Adrenal gland (tissue), 12 donors: Measurements from ENCODE around the gene KCNMB3. TPM values are rescaled to one million over a fixed set of nuclear protein-coding genes. Genes with fewer than 3 reads are reported as not detected.
"Not testable (repeated sequence)": the region's sequence is repeated elsewhere in the genome, so short reads cannot be mapped to it uniquely, and the experiment has no call there.

ENCODE experiments used
- DNase-seq, 7 donors: peaks; one replicate each; pipeline ENCODE4 v3.0.0-alpha.2; 2019 to 2020
- H3K27ac ChIP-seq, 5 donors: fragments of 200-600 bp; sonication (generic) in 4 of 5; 1 replicate in 3 of 5; 2 replicates in 2 of 5; pipeline versions ENCODE4 v1.5.1 to v1.8.0; 2016 to 2020; ENCODE audit warnings: mild to moderate bottlenecking in 1 of 5
- H3K27me3 ChIP-seq: fragments of 200-600 bp; 2 replicates; pipeline ENCODE4 v1.8.0; 2021
- H3K36me3 ChIP-seq, 2 donors: fragments of 200-600 bp; replicated peaks in 1 of 2; 1 replicate in 1 of 2; 2 replicates in 1 of 2; pipeline versions ENCODE4 v1.5.1 to v1.8.0; 2018 to 2022
- H3K4me1 ChIP-seq, 2 donors: fragments of 200-600 bp; replicated peaks in 1 of 2; 1 replicate in 1 of 2; 2 replicates in 1 of 2; pipeline versions ENCODE4 v1.5.1 to v1.8.0; 2018 to 2021
- H3K4me3 ChIP-seq, 4 donors: fragments of 200-600 bp; sonication (generic) in 3 of 4; one replicate each; pipeline ENCODE4 v1.5.1; 2016 to 2018
- H3K9me3 ChIP-seq, 3 donors: fragments of 200-600 bp; sonication (generic) in 1 of 3; replicated peaks in 1 of 3; 1 replicate in 2 of 3; 2 replicates in 1 of 3; pipeline versions ENCODE4 v1.5.1 to v1.8.0; 2016 to 2021
- CTCF ChIP-seq, 6 experiments: fragments of 450-650 bp in 4 of 6; fragments of 200-600 bp in 2 of 6; sonication (generic) in 1 of 6; IDR thresholded peaks; 1 replicate in 5 of 6; 2 replicates in 1 of 6; pipeline versions ENCODE4 v1.5.1 to v1.8.0; 2016 to 2021; ENCODE audit warnings: antibody characterized with exemption in 6 of 6, mild to moderate bottlenecking in 2 of 6, moderate library complexity in 1 of 6
- POLR2A ChIP-seq, 2 donors: fragments of 450-650 bp; IDR thresholded peaks; one replicate each; pipeline ENCODE4 v1.6.1; 2017; ENCODE audit warnings: antibody characterized with exemption in 2 of 2, mild to moderate bottlenecking in 2 of 2, moderate library complexity in 1 of 2
- WGBS, 4 donors: extraction: QIAGEN DNeasy Blood & Tissue Kit in 2 of 4; methylation state at CpG; one replicate each; pipeline versions ENCODE4 v1.1.5 to v1.1.7; 2013 to 2017; 5-methylcytosine and 5-hydroxymethylcytosine counted together
- intact Hi-C, 2 donors: fragments of 100-400 bp; cut with DNase I; formaldehyde crosslinking; loops; one replicate each; pipeline versions ENCODE4 v1.14.1 to v1.15.0; 2022 to 2023
- polyA plus RNA-seq, 3 donors: library from polyadenylated mRNA; stranded (reverse); fragments of 200-250 nt in 2 of 3; fragments of 350-450 nt in 1 of 3; fragmentation: Illumina TruSeq in 1 of 3; extraction: RNeasy Lipid Tissue Mini Kit (QIAGEN cat#74804) in 1 of 3; gene quantifications; one replicate each; pipeline ENCODE4 v1.2.3, GENCODE V29; 2013 to 2014
- total RNA-seq, 9 donors: library from RNA; depleted of rRNA in 4 of 9; stranded (reverse); fragments of >200 nt in 4 of 9; fragments of 120-200 nt in 1 of 9; fragmentation: NEBNext Ultra II Directional in 1 of 9; extraction: Animal tissue kit (Norgen Biotek cat#: 25700) in 1 of 9; gene quantifications; one replicate each; pipeline versions ENCODE4 v1.1.0 to v1.2.4, GENCODE V29; 2013 to 2023
- donor health status: healthy with polysubstance abuse.
- donor health status: Bipolar disorder and iron deficiency.
- donor health status: DM: yes; HTN: yes; CAD: no.
- donor health status: DM: no; HTN: no; CAD: no.
- donor health status: DM: no; HTN: no; CAD: no.
- donor health status: DM: yes; HTN: yes; CAD: no.

The KCNMB3 gene
- total and polyA plus RNA-seq, 12 donors: under 0.01 to 5.7 (median 2.3) TPM

- no peak overlapping the region for H3K4me3 ChIP-seq
- no peaks in the 10 kb centered on the region for H3K36me3 ChIP-seq
- WGBS, 4 donors: 79 to 92% (median 87%) methylated on average over 1 of the region's 1 CpG
- H3K9me3 ChIP-seq: no peaks in the 10 kb centered on the region
- intact Hi-C loops: no loop called here
- no peaks in the 10 kb centered on the region for H3K4me1 ChIP-seq
- H3K27me3 ChIP-seq: no peaks in the 10 kb centered on the region
- no peak for TF ChIP-seq CTCF (IDR thresholded peaks at IDR 0.05)
- TF ChIP-seq POLR2A (IDR thresholded peaks at IDR 0.05): no peak
- H3K27ac ChIP-seq: no peak overlapping the region
- DNase-seq: no peak
Observed at GRCh38 chr3:179278151-179278550, 27.2 kb upstream of the KCNMB3 start.

GRCh38 chr3:179276743-179277142, 25.8 kb upstream of the KCNMB3 start:
- Histone ChIP-seq H3K27ac (no peak overlapping the region), H3K4me3 (no peak overlapping the region), H3K9me3 (no peaks in the 10 kb centered on the region), H3K4me1 (no peaks in the 10 kb centered on the region), H3K27me3 (no peaks in the 10 kb centered on the region), H3K36me3 (no peaks in the 10 kb centered on the region)
- intact Hi-C loops: no loop called here
- WGBS, 4 donors: 85 to 92% (median 88%) methylated on average over 3 of the region's 3 CpGs
- DNase-seq: no peak
- no peak for TF ChIP-seq POLR2A (IDR thresholded peaks at IDR 0.05)
- TF ChIP-seq CTCF (IDR thresholded peaks at IDR 0.05): no peak

- Histone ChIP-seq H3K27ac (no peak overlapping the region), H3K27me3 (no peaks in the 10 kb centered on the region), H3K36me3 (no peaks in the 10 kb centered on the region), H3K9me3 (no peaks in the 10 kb centered on the region), H3K4me1 (no peaks in the 10 kb centered on the region), H3K4me3 (no peak overlapping the region)
- no peak for DNase-seq
- WGBS, 4 donors: 69 to 72% (median 71%) methylated on average over 3 of the region's 3 CpGs
- intact Hi-C loops: no loop called here
- TF ChIP-seq POLR2A (IDR thresholded peaks at IDR 0.05): no peak
- no peak for TF ChIP-seq CTCF (IDR thresholded peaks at IDR 0.05)
Observed at GRCh38 chr3:179276001-179276400, 25.1 kb upstream of the KCNMB3 start.

GRCh38 chr3:179274434-179274833, 23.5 kb upstream of the KCNMB3 start:
- H3K9me3 ChIP-seq, H3K27ac ChIP-seq, H3K4me1 ChIP-seq, intact Hi-C loops, H3K36me3 ChIP-seq, H3K4me3 ChIP-seq, DNase-seq, H3K27me3 ChIP-seq: not testable (repeated sequence)
- 92 to 98% (median 95%) methylated on average over 2 of the region's 2 CpGs for WGBS, 4 donors

GRCh38 chr3:179272385-179272784, 21.5 kb upstream of the KCNMB3 start:
- 78 to 88% (median 81%) methylated on average over 3 of the region's 3 CpGs for WGBS, 4 donors
- TF ChIP-seq POLR2A (IDR thresholded peaks at IDR 0.05) (no peak), CTCF (IDR thresholded peaks at IDR 0.05) (peak; percentile 15 to 43 (median 36))
- no peak overlapping the region for H3K27ac ChIP-seq
- H3K27me3 ChIP-seq: no peaks in the 10 kb centered on the region
- peak in 5 of 7 donors; percentile 20 to 30 (median 26) for DNase-seq
- H3K36me3 ChIP-seq: no peaks in the 10 kb centered on the region
- H3K4me3 ChIP-seq: no peak overlapping the region
- H3K9me3 ChIP-seq: no peaks in the 10 kb centered on the region
- no peaks in the 10 kb centered on the region for H3K4me1 ChIP-seq
- intact Hi-C loops: no loop called here
